Urinary bladder (tissue), 4 donors: Measurements from ENCODE around the gene NCOA3. TPM values are rescaled to one million over a fixed set of nuclear protein-coding genes. Genes with fewer than 3 reads are reported as not detected.

Experiments used
- DNase-seq: peaks from one replicate; pipeline ENCODE4 v3.0.0-alpha.2; 2015; ENCODE audit errors: extremely low spot score
- H3K27ac ChIP-seq: one replicate; pipeline ENCODE4 v1.5.1; 2013; ENCODE audit warnings: low read depth, mild to moderate bottlenecking, moderate library complexity
- H3K36me3 ChIP-seq: one replicate; pipeline ENCODE4 v1.6.1; 2013; ENCODE audit warnings: mild to moderate bottlenecking, moderate library complexity; ENCODE audit not compliant: insufficient read depth
- H3K4me1 ChIP-seq: one replicate; pipeline ENCODE4 v1.6.1; 2013; ENCODE audit warnings: mild to moderate bottlenecking, moderate library complexity; ENCODE audit not compliant: insufficient read depth
- H3K4me3 ChIP-seq: one replicate; pipeline ENCODE4 v1.5.1; 2013; ENCODE audit warnings: low read depth, low read length
- WGBS: extraction: QIAGEN DNeasy Blood & Tissue Kit; methylation state at CpG from one replicate; pipeline ENCODE4 v1.1.7; 2013; 5-methylcytosine and 5-hydroxymethylcytosine counted together
- polyA plus RNA-seq: library from polyadenylated mRNA; stranded (reverse); fragments of 200-250 nt; gene quantifications from one replicate; pipeline ENCODE4 v1.2.3, GENCODE V29; 2013
- total RNA-seq: library from RNA; depleted of rRNA; stranded (reverse); fragments of >200 nt; gene quantifications from one replicate; pipeline ENCODE4 v1.2.3, GENCODE V29; 2014
- donor health status: healthy with polysubstance abuse.
- donor health status: healthy.

Gene NCOA3
- total and polyA plus RNA-seq, 2 donors: 13.7 to 54.5 TPM

DNA sequence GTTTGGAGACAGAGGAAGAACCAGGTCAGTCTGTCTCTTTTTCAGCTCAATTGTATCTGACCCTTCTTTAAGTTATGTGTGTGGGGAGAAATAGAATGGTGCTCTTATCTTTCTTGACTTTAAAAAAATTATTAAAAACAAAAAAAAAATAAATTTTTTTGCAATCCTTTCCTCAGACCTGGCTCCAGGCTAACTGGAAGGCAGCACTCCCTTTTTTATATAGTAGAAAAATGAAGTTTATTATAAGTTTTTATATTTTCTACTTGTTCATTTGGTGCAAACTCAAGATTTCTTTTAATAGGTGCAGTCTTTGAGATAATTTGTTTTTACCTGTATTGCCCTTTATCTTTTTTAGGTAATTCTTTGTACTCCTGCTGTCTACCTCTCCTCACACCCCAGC lies 153.9 kb downstream of the NCOA3 start:
- Histone ChIP-seq H3K36me3 (peaks cover 14% of the 10 kb centered on the region), H3K27ac (no peak overlapping the region), H3K4me1 (no peaks in the 10 kb centered on the region), H3K4me3 (no peak overlapping the region)
- DNase-seq: no peak

DNA sequence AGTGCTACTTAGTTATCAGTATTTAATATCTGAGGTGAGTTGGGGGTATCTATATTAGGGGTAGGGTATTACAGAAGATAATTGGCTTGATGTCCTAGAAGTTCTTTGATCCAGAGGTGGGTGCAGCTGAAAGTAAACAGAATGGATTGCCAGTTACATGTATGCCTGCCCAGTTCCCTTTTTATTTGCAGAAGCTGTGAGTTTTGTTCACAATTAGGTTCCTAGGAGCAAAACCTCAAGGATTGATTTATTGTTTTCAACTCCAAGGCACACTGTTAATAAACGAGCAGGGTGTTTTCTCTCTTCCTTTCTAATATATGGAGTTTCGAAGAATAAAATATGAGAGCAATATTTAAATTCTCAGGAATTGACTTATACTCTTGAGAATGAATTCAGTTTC lies 154.6 kb downstream of the NCOA3 start:
- DNase-seq: no peak
- Histone ChIP-seq H3K4me3 (no peak overlapping the region), H3K4me1 (no peaks in the 10 kb centered on the region), H3K27ac (no peak overlapping the region), H3K36me3 (peaks cover 14% of the 10 kb centered on the region)
- WGBS: 77% methylated on average over 2 of the region's 2 CpGs

DNA sequence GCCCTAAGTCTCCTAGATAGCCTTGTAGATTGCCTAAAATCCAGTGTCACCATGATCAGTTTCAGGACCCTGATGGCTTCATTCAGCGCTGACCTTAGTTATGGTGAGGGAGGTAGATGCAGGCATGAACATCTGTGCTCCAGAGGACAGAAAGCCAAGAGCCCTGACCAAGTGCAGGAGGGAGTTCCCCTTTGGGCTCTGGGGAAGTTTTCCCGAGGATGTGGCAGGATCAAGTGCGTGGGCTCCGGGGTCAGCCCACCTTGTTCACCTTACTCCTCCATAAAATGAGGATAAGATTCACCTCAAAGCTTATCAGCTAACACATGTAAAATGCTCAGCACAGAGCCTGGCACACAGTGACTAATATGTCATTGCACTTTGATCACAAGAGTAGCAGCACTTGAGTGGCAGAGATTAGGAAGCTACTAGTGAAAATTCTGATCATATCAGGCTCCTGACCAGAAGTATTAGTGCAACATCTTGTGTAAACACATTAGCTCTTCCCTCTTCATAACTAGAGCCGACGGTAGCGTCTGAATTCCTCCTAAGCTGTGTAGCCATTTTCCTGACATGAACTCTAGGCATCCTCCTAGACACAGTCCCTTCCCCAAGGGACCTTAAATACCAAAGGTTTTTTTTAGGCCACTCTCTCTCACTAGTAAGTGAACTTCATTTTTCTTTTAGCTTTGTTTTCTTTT lies 158.4 kb downstream of the NCOA3 start:
- no peak overlapping the region for H3K27ac ChIP-seq
- H3K36me3 ChIP-seq: no peaks in the 10 kb centered on the region
- no peak for DNase-seq
- 61% methylated on average over 7 of the region's 7 CpGs for WGBS
- no peak overlapping the region for H3K4me3 ChIP-seq
- H3K4me1 ChIP-seq: no peaks in the 10 kb centered on the region

DNA sequence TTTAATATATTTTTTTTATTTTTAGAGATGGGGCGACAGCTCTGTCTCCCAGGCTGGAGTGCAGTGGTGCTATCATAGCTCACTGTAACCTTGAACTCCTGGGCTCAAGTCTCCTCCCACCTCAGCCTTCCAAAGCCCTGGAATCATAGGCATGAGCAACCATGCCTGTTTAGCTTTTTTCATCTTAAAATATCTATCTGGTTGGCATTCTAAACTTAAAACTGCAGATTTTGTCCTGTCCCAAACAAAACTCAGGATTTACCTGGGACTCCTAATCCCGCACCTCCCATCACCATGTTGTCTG lies 158.9 kb downstream of the NCOA3 start:
- 89% methylated on average over 2 of the region's 2 CpGs for WGBS
- H3K4me3 ChIP-seq: no peak overlapping the region
- H3K36me3 ChIP-seq: no peaks in the 10 kb centered on the region
- no peak for DNase-seq
- H3K27ac ChIP-seq: no peak overlapping the region
- no peaks in the 10 kb centered on the region for H3K4me1 ChIP-seq

DNA sequence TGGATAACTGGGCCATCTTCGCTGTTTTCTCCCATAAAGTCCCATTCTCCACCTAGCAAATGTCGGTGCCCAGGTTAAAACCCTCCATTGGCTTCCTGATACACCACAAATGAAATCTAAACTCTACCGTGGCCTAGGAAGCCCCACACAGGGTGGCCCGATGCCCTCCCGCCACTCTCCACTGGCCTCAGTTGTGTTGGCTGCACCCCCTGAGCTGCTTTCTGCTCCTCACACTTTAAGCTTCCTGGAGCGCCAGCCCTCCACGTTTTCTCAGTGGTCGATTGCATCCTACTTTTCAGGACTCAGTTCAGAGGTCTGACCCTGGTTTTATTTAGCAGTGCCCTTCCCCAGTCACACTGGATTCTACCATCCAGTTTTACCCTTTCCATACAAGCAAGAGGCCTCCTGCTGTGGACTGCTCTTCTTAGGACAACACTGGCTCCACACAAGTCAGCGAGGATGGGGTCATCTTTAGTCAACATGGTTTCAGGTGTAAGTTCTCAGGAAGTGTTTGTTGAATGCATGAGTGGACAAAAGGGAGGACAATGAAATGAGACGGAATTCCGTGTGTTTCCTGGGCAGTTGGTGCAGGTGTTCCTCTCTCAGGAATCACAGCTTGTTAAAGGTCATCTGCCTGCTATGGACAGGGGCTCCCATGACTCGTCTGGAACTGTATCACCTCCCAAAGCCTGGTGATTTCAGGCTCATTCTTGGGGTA lies 159.5 kb downstream of the NCOA3 start:
- Histone ChIP-seq H3K4me1 (no peaks in the 10 kb centered on the region), H3K27ac (no peak overlapping the region), H3K4me3 (no peak overlapping the region), H3K36me3 (no peaks in the 10 kb centered on the region)
- 87% methylated on average over 12 of the region's 12 CpGs for WGBS
- no peak for DNase-seq

DNA sequence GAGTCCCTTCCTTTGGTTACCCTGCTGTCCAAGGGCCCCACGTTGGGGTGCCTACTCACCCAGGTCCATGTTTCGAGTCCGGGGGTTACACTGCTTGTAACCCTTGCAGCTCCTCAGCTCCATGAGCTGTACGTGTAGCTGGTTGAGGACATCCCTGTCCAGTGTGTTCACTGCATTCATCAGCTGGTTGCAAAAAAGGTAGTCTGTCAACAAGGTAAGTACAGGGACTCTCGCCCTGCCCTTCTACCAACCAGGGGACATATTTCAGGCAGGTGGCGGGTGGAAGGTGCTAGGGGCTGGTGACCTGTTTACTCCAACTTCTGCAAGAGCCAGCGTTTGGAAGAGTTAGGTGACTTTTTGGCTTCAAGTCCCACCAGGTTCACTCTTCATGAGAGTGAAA lies 160.0 kb downstream of the NCOA3 start:
- H3K27ac ChIP-seq: no peak overlapping the region
- H3K4me1 ChIP-seq: no peaks in the 10 kb centered on the region
- H3K36me3 ChIP-seq: no peaks in the 10 kb centered on the region
- no peak for DNase-seq
- WGBS: 88% methylated on average over 7 of the region's 7 CpGs
- H3K4me3 ChIP-seq: no peak overlapping the region

DNA sequence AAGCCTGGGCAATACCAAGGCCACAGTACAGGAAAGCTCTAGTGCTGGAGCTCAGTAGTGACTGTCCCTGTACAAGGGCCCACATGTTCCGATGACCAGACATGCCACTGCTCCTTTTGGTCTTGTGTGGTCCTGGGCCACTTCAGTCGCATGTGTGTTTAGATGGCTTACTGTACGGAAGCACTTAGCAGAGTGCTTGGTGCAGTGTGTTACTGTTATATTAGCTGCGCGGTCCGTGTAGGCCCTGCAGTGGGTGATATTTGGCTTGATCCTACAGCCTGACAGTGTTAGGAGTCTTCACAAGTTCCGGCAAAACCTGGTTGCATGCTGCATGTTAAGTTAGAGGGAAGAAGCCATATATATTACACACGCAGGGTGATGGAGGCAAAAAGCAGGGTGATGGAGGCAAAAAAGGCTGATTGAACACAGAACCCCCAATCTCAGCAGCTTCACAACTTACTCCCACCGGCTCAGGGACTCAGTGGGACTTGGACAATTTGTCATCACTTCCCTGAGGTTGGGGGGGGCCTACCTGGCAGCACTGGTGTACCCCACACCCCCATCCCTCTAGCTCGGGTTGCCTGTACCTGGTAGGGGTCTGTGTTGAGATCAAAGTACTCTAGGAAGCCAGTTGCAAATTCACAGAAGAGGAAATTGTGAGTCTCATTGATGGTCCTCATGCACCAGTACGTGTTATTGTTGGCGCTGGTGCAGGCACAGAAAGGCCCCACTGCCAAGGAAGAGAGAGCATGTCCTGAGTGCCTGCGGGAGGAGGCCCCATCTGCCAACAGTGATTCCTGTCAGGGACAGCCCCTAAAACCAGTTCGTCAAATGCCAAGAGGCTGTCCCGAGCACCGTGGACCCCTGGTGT lies 161.0 kb downstream of the NCOA3 start:
- H3K27ac ChIP-seq: no peak overlapping the region
- DNase-seq: no peak
- H3K36me3 ChIP-seq: no peaks in the 10 kb centered on the region
- H3K4me1 ChIP-seq: no peaks in the 10 kb centered on the region
- 90% methylated on average over 16 of the region's 16 CpGs for WGBS
- no peak overlapping the region for H3K4me3 ChIP-seq

DNA sequence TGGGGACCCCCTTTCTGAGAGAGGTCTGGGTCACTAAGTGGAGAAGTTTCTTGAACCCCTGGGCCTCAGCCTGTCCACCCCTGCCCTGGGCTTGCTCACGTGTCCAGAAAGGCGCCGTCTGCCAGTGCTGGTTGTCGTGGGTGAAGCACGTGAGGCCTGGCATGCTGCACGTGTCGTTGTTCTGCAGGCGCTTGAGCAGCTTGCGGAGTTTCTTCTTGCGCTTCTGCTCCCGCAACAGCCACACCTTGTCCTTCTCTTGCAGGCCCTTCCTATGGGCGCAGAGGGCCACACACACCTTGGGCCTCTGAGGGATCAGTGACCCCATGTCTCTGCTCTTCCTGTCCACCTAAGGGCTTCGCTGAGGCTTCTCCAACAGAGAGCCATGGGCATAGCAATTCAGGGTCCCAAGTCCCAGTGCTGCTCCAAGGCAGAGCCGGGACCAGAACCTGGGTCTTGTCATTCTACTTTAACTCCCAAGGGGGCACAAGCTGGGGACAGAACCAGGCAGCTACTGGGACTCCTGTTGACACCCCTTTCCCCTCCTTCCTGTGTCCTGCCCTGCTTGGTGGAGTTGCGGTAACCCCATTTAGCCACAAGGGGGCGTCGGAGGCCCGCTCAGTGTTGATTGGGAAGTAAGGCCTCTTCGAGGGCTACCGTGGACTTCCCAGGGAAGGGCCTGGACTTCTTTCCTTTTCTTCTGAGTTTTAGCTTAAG lies 161.8 kb downstream of the NCOA3 start:
- H3K4me1 ChIP-seq: no peaks in the 10 kb centered on the region
- DNase-seq: peak; percentile 65
- H3K27ac ChIP-seq: no peak overlapping the region
- H3K36me3 ChIP-seq: no peaks in the 10 kb centered on the region
- H3K4me3 ChIP-seq: no peak overlapping the region
- 58% methylated on average over 20 of the region's 20 CpGs for WGBS

DNA sequence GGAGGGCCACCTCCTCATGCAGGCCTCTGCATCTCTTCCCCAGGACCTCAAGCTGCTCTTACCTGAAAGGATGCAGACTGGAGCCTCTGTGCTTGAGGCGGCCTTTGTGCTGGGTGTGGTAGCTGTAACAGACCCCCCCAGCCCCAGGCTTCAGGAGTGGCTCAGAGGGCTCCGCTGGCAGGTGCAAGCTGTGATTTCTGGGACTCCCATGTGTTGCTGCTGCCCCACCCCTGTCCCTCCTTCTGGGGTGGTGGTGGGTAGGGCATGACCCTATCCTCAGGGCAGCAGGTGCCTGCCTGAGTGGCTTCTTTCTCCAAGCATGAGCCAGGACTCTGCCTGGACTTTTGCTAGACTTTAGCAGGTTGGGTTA lies 162.4 kb downstream of the NCOA3 start:
- WGBS: 91% methylated on average over 2 of the region's 2 CpGs
- Histone ChIP-seq H3K4me3 (no peak overlapping the region), H3K4me1 (no peaks in the 10 kb centered on the region), H3K36me3 (no peaks in the 10 kb centered on the region), H3K27ac (no peak overlapping the region)
- no peak for DNase-seq

DNA sequence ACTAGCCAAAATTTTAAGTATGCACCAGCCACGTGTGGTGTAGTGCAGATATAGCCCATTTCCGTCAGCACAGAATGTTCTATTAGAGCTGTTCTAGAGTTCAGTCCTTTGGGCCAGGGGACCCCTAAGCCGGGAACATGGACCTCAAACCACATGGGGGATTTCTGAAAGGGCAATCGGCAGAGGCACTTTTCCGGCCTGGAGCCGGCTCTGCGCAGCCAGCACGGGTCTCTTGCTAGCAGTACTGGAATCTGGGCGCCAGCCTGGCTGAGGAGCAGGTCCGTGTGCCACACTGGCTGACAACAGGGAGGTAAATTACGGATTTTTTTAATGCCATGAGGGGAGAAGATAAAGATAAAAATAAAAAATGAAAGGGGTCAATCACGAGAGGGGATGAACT lies 163.1 kb downstream of the NCOA3 start:
- Histone ChIP-seq H3K4me3 (no peak overlapping the region), H3K4me1 (no peaks in the 10 kb centered on the region), H3K36me3 (no peaks in the 10 kb centered on the region), H3K27ac (no peak overlapping the region)
- no peak for DNase-seq
- WGBS: 88% methylated on average over 12 of the region's 12 CpGs

DNA sequence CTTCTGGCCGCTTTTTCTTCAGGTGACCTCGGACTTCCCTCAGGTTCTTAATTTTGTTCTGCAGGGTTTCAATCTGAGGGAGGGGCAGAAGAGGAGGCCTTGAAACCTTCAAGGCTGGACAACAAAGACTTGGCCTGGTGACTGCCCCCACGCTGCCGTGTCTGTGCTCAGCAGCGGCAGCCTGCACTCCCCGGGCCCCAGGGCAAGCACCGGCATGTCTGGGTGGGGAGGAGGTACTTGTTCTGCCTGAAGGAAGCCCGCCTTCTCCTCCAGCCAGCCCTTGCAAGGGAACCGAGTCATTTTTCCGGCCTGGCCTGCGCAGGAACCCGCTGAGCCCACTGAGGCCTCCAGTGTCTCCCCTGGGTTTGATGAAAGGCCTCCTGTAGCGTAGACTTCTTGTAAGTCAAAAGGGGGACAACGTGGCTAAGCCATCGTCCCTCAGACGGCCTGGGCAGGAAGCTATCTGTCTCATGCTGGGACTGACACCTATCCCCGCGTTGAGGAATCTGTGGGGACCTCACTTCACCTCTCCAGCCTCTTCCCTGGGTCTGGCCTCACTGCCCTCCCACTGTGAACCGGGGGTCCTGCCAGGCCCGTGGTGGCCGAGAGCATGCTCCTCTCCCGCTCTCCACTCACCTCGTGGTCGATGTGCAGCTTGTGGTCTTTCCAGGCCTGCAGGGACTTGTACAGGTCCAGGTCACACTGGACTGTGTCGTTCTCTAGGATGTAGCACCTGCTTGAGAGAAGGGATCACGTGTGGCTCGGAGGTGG lies 163.7 kb downstream of the NCOA3 start:
- peak; percentile 37 for DNase-seq
- H3K4me1 ChIP-seq: no peaks in the 10 kb centered on the region
- 86% methylated on average over 27 of the region's 27 CpGs for WGBS
- H3K27ac ChIP-seq: no peak overlapping the region
- no peak overlapping the region for H3K4me3 ChIP-seq
- H3K36me3 ChIP-seq: no peaks in the 10 kb centered on the region

DNA sequence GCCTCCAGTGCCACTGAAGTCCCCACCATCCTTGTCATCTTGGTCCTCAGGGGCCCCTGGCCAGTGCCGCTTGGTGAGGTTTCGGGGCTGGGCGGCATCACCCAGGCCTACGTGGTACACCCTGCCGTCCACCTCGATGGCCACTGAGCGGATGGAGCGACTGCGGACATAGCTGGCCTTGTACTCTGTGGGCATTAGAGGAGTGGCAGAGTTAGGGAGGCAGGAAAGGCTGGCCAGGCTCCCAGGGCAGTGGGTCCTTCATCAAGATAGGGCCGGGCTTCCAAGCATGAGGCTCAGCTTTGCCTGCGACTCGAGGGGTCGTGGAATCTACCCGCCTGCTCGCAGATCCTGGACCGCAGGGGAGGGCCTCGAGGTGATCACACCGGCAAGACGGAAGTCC lies 164.6 kb downstream of the NCOA3 start:
- Histone ChIP-seq H3K4me1 (no peaks in the 10 kb centered on the region), H3K27ac (no peak overlapping the region), H3K4me3 (no peak overlapping the region), H3K36me3 (no peaks in the 10 kb centered on the region)
- 93% methylated on average over 19 of the region's 19 CpGs for WGBS
- DNase-seq: no peak

DNA sequence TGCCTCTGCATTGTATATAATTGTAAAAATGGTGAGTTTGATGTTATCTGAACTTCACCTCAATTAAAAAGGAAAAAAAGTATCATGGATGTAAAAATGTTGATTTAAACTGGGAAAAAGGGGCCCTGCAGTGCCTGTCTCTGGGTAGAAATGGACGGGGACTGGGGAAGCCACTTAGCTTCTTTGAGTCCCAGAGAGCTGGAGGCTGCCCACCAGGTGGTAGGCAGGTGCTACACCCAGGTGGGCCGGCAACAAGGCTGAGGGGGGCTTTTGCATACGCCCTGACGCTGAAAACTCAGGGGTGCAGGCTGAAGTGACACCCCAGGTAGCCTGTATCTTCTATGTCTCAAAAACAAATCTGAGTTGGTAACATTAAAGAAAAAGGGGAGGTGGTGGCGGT lies 165.4 kb downstream of the NCOA3 start:
- WGBS: 86% methylated on average over 5 of the region's 5 CpGs
- no peak overlapping the region for H3K27ac ChIP-seq
- no peak overlapping the region for H3K4me3 ChIP-seq
- no peaks in the 10 kb centered on the region for H3K36me3 ChIP-seq
- no peaks in the 10 kb centered on the region for H3K4me1 ChIP-seq
- DNase-seq: no peak
